Stimulated activated CD4-positive, alpha-beta T cell treated with anti-CD3 and anti-CD28 coated beads, TNF-alpha, amount 100 ng/mL, for 1 hour (primary cell): Measurements from ENCODE around the gene RASSF3.
A peak's percentile ranks its signal among the peaks of the same experiment; 100 is the strongest.

ENCODE experiments used
- DNase-seq, 3 donors: peaks; one replicate each; pipeline ENCODE4 v3.0.0-alpha.2; 2020; ENCODE audit warnings: low read depth in 3 of 3, low spot score in 1 of 3

RASSF3 gene

DNA sequence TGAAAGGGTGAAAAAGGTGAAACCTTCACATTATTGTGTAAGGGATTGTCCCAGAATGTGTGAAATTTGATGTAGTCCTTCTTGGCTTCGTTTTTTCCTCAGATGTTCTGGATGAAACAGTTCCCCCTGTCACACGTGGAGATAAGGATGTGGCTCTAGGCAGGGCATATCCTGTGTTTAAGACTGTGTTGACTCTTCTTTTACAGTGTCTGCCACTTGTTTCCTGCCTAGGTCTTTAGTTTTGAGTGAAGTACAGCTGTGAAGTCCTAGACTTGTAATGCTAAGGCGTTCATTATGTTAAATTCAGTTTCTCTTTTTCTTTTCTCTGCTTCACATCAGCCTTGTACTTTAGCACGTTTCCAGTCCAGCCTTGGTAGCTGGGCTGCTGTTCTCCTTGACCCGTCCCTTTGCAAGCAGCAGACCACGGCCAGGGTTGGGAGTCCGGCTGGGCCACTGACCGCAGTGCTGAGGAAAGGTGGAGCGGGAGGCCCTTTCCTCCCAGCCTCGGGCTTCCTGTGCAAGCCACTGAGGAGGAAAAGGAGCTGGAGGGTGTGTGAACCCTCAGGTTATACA lies 59.1 kb downstream of the RASSF3 start:
- DNase-seq: no peak

DNA sequence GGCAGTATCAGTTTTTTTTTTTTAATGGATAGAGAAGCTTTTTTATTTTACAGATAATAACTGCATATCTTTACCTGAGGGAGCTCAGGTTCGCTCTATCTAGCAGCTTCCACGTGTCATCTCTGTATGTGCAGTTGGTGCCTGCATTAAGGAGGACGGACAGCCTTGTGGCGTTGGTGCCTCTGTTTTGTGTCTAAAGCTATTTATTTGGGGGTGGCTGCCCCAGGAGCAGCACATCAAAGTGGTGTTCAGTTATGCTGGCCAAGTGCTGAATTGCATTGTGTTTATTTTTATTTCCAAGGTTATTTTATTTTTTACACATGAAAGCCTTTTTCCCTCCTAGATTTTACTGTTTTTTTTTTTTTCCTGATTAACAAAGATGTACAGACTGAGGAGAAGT lies 59.7 kb downstream of the RASSF3 start:
- DNase-seq: no peak

- no peak for DNase-seq
These were observed 60.8 kb downstream of the RASSF3 start for GRCh38 chr12:64670919-64671639.

DNA sequence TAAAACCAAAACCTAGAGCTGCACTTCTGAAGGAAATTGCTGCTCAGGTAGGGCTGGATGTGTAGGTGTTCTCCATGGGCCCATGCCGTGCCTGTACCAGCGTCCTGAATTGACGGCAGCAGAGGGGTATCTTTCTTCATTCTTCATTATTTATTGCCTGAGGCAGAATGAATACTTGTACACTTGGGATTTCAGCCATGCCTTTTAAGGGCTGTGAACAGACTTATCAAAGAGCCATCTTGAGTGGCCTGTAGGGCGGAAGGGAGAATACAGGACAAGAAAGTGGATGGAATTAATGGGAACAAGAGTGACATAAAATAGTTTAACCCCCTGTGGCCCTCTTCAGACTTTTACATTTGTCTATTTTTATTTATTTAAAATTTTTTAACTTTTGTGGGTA lies 61.4 kb downstream of the RASSF3 start:
- no peak for DNase-seq

GRCh38 chr12:64672925-64673409 lies 62.7 kb downstream of the RASSF3 start:
- DNase-seq: no peak

- DNase-seq: no peak
These were observed 63.3 kb downstream of the RASSF3 start for GRCh38 chr12:64673490-64674169.

DNA sequence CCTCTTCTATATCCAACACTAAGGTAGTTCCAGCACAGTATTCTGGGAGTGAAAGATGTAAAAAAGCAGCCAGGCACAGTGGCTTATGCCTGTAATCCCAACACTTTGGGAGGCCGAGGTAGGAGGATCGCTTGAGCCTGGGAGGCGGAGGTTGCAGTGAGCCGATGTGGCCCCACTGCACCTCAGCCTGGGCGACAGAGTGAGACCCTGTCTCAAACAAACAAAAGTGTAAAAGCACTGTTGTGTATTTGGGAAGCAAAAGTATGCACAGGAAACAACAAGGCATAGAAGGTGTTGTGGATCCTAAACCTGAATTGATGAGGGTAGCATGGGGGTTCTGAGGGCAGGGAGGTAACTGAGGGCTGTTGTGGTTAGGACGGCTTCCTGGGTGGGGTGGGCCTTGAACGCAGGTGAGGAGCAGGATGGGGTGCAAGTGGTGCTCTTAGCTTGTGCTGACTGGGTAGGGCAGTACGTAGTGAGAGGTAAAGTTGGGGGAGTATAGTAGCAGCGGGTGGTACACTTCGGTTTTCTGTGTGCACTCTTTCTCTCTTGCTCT lies 64.2 kb downstream of the RASSF3 start:
- DNase-seq: peak in 1 of 3 donors; percentile 45

- DNase-seq: no peak
These were observed 65.5 kb downstream of the RASSF3 start for GRCh38 chr12:64675795-64676194.

GRCh38 chr12:64678248-64678647 lies 68.0 kb downstream of the RASSF3 start:
- no peak for DNase-seq

DNA sequence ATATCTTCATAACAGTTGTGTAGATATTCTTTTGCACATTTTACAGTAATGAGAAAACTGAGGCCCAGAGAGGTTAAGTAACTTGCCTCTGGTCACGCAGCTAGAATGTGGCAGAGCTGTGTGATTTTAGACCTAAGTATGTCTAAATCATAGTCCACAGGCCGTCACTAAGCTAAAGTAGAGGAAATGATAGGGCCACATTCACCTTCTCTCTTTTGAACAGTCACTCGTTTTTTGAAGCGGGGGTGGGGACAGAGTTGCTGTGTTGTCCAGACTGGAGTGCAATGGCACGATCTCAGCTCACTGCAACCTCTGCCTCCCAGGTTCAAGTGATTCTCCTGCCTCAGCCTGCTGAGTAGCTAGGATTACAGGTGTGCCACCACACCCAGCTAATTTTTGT lies 68.5 kb downstream of the RASSF3 start:
- no peak for DNase-seq

DNA sequence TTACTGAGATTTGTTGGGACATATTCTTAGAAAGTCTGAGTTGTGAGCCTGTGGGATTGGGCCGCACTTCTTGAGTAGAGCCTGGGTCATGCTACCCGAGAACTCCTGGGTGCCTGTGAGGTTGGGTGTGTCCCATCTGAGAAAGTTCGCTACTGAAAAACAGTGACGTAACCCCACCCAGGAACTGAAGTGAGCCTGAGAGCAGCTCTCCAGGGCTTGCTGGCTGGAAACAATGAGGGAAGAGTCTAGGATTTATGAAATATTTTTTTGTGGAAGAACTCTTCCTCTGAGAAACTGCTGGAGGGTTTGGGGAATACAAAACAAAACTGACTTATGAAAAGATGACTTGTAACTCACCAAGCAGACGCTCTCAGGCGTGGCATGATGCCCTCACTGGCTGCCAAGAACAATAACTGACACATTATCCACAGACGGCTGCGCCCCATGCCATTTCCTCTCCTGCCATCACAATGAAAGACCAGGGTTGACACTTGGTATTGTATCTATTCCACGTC lies 69.2 kb downstream of the RASSF3 start:
- no peak for DNase-seq

DNA sequence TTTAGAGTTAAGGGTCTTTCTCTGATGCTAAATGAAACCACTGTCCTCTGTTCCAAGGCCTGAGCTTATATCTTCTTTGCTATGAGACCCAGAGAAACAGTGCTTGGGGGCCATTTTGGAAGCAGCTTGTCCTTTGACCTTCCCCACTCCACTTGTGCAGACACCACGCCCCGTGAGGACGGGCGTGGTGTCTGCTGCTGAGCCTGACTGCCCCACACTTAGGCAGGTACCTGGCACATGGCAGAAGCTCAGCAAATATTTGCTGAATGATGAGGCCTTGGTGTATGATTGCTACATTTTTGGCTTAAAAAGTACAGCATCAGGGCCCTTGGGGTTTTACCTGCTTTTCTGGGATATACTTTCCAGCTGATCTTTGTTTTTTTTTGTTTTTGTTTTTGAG lies 69.9 kb downstream of the RASSF3 start:
- DNase-seq: no peak

- DNase-seq: no peak
These were observed 71.1 kb downstream of the RASSF3 start for GRCh38 chr12:64681200-64682052.

- no peak for DNase-seq
These were observed 72.4 kb downstream of the RASSF3 start for GRCh38 chr12:64682572-64683277.

- no peak for DNase-seq
These were observed 73.7 kb downstream of the RASSF3 start for GRCh38 chr12:64683816-64684543.

- DNase-seq: no peak
These were observed 74.8 kb downstream of the RASSF3 start for GRCh38 chr12:64685050-64685449.

- DNase-seq: no peak
These were observed 75.3 kb downstream of the RASSF3 start for GRCh38 chr12:64685605-64686004.

- DNase-seq: no peak
These were observed 77.5 kb downstream of the RASSF3 start for GRCh38 chr12:64687816-64688215.

DNA sequence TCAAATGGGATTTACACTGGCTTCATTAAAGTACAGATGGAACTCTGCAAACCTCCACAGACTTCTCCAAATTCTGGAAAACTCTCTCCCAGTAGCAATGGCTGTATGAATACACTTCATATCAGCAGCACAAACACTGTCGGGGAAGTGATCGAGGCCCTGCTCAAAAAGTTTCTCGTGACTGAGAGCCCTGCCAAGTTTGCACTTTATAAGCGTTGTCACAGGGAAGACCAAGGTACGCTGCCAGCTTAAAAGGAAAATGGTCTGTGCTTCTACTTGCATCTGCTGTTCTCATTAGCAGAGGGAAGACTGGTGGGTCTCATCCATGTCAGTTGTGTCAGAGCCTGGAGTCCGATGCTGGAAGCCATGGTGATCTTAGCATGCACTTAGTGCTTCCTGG lies 77.9 kb downstream of the RASSF3 start:
- no peak for DNase-seq

DNA sequence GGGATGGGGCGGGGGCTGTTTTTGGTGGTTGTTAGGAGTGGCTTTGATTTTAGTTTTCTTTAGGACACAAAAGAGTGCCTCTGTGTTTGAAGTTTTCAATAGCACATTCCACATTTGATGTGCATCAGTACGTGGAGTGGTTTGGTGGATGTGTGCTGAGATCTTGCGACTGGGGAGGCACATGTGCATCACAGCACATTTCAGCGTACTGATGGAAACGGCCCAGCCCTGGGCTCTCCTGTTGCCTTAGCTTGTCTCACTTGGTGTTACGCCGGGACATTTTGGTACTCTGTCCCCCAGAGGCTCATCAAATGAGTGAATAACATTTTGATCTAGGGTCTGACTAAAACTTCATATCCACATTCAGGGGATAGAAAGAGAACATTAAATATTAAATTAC lies 78.4 kb downstream of the RASSF3 start:
- no peak for DNase-seq
